Breast epithelium (tissue), 3 donors: ENCODE results near the gene BCORL1.

ENCODE experiments used
- CTCF ChIP-seq, 3 donors: fragments of 450-650 bp; IDR thresholded peaks; one replicate each; pipeline ENCODE4 v1.5.1; 2016 to 2017; ENCODE audit warnings: antibody characterized with exemption in 3 of 3, mild to moderate bottlenecking in 3 of 3, moderate library complexity in 3 of 3
- POLR2AphosphoS5 ChIP-seq, 3 donors: sonication (generic); formaldehyde crosslinking; IDR thresholded peaks; one replicate each; pipeline ENCODE4 v1.6.1; 2017; ENCODE audit warnings: antibody characterized with exemption in 3 of 3

DNA sequence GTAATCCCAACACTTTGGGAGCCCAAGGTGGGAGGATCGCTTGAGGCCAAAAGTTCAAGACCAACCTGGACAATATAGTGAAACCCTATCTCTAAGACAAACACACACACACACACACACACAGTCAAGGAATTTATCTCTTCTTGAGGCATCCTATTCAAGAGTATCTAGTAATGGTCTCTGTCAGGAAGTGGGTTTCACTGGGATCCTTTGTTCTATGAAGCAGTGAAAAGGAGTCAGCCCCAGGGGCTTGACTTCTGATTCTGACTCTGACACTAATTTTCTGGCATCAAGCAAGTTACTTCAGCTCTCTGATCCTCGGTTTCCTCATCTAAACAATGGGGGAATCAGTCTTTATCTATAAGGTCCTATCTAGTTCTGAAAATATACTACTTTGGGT lies 41.7 kb upstream of the BCORL1 start:
- TF ChIP-seq CTCF (IDR thresholded peaks at IDR 0.05) (no peak), POLR2AphosphoS5 (IDR thresholded peaks at IDR 0.05) (no peak)
